Adrenal gland (tissue), 5 donors: Measurements from ENCODE around the gene SELL.

Experiments
- POLR2A ChIP-seq, 2 donors: fragments of 450-650 bp; IDR thresholded peaks; one replicate each; pipeline ENCODE4 v1.6.1; 2017; ENCODE audit warnings: antibody characterized with exemption in 2 of 2, mild to moderate bottlenecking in 2 of 2, moderate library complexity in 1 of 2
- TF ChIP-seq, protein P1 (sequence below), 6 experiments: fragments of 450-650 bp in 4 of 6; fragments of 200-600 bp in 2 of 6; sonication (generic) in 1 of 6; IDR thresholded peaks; 1 replicate in 5 of 6; 2 replicates in 1 of 6; pipeline versions ENCODE4 v1.5.1 to v1.8.0; 2016 to 2021; ENCODE audit warnings: antibody characterized with exemption in 6 of 6, mild to moderate bottlenecking in 2 of 6, moderate library complexity in 1 of 6
- donor health status: DM: no; HTN: no; CAD: no.

- TF ChIP-seq, protein P1, sequence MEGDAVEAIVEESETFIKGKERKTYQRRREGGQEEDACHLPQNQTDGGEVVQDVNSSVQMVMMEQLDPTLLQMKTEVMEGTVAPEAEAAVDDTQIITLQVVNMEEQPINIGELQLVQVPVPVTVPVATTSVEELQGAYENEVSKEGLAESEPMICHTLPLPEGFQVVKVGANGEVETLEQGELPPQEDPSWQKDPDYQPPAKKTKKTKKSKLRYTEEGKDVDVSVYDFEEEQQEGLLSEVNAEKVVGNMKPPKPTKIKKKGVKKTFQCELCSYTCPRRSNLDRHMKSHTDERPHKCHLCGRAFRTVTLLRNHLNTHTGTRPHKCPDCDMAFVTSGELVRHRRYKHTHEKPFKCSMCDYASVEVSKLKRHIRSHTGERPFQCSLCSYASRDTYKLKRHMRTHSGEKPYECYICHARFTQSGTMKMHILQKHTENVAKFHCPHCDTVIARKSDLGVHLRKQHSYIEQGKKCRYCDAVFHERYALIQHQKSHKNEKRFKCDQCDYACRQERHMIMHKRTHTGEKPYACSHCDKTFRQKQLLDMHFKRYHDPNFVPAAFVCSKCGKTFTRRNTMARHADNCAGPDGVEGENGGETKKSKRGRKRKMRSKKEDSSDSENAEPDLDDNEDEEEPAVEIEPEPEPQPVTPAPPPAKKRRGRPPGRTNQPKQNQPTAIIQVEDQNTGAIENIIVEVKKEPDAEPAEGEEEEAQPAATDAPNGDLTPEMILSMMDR (IDR thresholded peaks at IDR 0.05) = no peak
- TF ChIP-seq POLR2A (IDR thresholded peaks at IDR 0.05) = no peak
Observed at GRCh38 chr1:169697755-169698154, 13.7 kb downstream of the SELL start.
